ENCODE results near the gene PDE6H.

PDE6H gene

DNA sequence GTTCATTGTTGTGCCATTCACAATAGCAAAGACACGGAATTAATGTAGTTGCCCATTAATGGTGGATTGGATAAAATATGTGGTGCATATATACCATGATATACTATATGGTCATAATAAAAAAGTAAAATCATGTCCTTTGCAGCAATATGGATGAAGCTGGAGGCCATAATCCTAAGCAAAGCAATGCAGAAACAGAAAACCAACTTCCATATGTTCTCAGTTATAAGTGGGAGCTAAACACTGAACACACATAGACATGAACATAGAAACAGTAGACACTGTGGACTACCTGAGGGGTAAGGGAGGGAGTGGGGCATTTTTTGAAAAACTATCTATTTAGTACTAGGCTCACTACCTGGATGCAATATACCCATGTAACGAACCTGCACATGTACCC, 31.5 kb upstream of the PDE6H start:
- ATAC-seq, result no peak
- TF ChIP-seq, protein P1, sequence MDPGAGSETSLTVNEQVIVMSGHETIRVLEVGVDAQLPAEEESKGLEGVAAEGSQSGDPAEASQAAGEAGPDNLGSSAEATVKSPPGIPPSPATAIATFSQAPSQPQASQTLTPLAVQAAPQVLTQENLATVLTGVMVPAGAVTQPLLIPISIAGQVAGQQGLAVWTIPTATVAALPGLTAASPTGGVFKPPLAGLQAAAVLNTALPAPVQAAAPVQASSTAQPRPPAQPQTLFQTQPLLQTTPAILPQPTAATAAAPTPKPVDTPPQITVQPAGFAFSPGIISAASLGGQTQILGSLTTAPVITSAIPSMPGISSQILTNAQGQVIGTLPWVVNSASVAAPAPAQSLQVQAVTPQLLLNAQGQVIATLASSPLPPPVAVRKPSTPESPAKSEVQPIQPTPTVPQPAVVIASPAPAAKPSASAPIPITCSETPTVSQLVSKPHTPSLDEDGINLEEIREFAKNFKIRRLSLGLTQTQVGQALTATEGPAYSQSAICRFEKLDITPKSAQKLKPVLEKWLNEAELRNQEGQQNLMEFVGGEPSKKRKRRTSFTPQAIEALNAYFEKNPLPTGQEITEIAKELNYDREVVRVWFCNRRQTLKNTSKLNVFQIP (CRISPR knock-in tag; IDR thresholded peaks at IDR 0.05; ENCODE audit: borderline replicate concordance, low read depth), result no peak
- no peak for TF ChIP-seq ZC3H10 (CRISPR knock-in tag; IDR thresholded peaks at IDR 0.05)
- TF ChIP-seq ARNTL (CRISPR knock-in tag; IDR thresholded peaks at IDR 0.05; ENCODE audit: borderline replicate concordance, low read depth), result no peak
- no peak for TF ChIP-seq ESRRG (CRISPR knock-in tag; IDR thresholded peaks at IDR 0.05)
- no peak for TF ChIP-seq ZNF70 (CRISPR knock-in tag; IDR thresholded peaks at IDR 0.05)
- TF ChIP-seq PPARA (CRISPR knock-in tag; IDR thresholded peaks at IDR 0.05; ENCODE audit: borderline replicate concordance), result no peak
- TF ChIP-seq OSR1 (CRISPR knock-in tag; IDR thresholded peaks at IDR 0.05), result no peak
- no peak for TF ChIP-seq TOX (CRISPR knock-in tag; IDR thresholded peaks at IDR 0.05; ENCODE audit: borderline replicate concordance)
- no peak for TF ChIP-seq ZFP3 (CRISPR knock-in tag; IDR thresholded peaks at IDR 0.05)
- TF ChIP-seq, protein P2, sequence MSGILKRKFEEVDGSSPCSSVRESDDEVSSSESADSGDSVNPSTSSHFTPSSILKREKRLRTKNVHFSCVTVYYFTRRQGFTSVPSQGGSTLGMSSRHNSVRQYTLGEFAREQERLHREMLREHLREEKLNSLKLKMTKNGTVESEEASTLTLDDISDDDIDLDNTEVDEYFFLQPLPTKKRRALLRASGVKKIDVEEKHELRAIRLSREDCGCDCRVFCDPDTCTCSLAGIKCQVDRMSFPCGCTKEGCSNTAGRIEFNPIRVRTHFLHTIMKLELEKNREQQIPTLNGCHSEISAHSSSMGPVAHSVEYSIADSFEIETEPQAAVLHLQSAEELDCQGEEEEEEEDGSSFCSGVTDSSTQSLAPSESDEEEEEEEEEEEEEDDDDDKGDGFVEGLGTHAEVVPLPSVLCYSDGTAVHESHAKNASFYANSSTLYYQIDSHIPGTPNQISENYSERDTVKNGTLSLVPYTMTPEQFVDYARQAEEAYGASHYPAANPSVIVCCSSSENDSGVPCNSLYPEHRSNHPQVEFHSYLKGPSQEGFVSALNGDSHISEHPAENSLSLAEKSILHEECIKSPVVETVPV (CRISPR knock-in tag; IDR thresholded peaks at IDR 0.05), result no peak
- TF ChIP-seq GLIS3 (CRISPR knock-in tag; IDR thresholded peaks at IDR 0.05), result no peak
- TF ChIP-seq RARB (CRISPR knock-in tag; IDR thresholded peaks at IDR 0.05), result no peak
- TF ChIP-seq ISL1 (CRISPR knock-in tag; IDR thresholded peaks at IDR 0.05), result no peak
- TF ChIP-seq ZNF565 (CRISPR knock-in tag; conservative IDR thresholded peaks at IDR 0.05; ENCODE audit: low read depth), result no peak
- no peak for TF ChIP-seq SNAI2 (CRISPR knock-in tag; IDR thresholded peaks at IDR 0.05)
- TF ChIP-seq ZFP30 (CRISPR knock-in tag; IDR thresholded peaks at IDR 0.05), result no peak

DNA sequence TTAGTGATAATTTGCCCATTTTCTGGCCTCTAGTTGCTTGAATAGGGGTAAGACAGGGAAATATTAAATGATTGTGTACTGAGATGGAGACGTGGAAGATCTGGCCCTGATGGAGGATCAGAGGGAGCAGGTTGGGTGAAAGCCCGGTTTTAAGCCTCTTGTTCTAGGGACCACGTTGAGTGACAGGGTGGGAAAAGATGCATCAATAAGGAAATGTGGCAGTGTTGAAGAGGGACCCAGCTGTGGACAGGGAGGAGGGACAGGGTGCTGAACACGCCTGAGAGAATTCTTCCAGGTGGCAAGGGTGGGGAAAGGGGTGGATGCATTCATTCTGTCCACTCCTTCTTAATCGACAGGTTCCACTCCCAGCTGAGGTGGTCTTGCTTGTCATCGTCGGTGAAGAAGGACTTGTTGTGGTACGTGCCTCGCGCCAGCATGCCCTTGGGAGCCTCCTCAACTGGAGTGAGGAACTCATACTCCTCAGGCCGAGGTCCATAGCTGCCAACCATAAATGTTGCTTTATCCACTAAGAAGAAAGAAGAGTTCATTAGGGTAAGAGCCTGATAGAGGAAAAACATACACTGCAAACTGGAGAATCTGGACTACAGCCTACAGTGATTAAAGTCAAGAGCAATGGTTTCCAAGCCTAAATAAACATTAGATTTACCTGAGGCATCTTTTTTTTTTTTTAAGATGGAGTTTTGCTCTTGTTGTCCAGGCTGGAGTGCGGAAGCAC, 30.5 kb upstream of the PDE6H start:
- ATAC-seq, result no peak
- TF ChIP-seq OSR1 (CRISPR knock-in tag; IDR thresholded peaks at IDR 0.05) (no peak), SNAI2 (CRISPR knock-in tag; IDR thresholded peaks at IDR 0.05) (no peak), ARNTL (CRISPR knock-in tag; IDR thresholded peaks at IDR 0.05; ENCODE audit: borderline replicate concordance, low read depth) (no peak), ISL1 (CRISPR knock-in tag; IDR thresholded peaks at IDR 0.05) (no peak), ZNF70 (CRISPR knock-in tag; IDR thresholded peaks at IDR 0.05) (no peak)

DNA sequence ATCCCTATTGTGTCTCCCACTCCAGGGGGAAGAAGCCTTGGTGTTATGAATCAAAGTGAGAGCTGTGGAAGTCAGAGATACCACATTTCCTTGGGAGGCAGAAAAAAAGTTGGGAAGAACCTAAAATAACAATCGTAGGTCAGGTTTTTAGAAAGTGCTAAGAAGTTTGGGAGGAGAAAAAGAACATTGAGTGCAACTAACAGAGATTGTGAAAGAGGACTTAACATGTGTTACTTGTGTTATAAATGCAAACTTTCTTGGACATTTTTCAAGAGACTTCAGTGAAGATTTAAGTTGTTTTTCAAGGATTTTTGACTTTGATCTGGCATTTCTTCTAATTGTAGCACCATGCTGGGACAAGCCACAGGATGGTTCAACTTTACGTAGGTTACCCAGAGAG, 26.7 kb upstream of the PDE6H start:
- ATAC-seq, result no peak
- TF ChIP-seq, protein P3, sequence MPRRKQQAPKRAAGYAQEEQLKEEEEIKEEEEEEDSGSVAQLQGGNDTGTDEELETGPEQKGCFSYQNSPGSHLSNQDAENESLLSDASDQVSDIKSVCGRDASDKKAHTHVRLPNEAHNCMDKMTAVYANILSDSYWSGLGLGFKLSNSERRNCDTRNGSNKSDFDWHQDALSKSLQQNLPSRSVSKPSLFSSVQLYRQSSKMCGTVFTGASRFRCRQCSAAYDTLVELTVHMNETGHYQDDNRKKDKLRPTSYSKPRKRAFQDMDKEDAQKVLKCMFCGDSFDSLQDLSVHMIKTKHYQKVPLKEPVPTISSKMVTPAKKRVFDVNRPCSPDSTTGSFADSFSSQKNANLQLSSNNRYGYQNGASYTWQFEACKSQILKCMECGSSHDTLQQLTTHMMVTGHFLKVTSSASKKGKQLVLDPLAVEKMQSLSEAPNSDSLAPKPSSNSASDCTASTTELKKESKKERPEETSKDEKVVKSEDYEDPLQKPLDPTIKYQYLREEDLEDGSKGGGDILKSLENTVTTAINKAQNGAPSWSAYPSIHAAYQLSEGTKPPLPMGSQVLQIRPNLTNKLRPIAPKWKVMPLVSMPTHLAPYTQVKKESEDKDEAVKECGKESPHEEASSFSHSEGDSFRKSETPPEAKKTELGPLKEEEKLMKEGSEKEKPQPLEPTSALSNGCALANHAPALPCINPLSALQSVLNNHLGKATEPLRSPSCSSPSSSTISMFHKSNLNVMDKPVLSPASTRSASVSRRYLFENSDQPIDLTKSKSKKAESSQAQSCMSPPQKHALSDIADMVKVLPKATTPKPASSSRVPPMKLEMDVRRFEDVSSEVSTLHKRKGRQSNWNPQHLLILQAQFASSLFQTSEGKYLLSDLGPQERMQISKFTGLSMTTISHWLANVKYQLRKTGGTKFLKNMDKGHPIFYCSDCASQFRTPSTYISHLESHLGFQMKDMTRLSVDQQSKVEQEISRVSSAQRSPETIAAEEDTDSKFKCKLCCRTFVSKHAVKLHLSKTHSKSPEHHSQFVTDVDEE (CRISPR knock-in tag; IDR thresholded peaks at IDR 0.05), result no peak
- TF ChIP-seq CSDC2 (CRISPR knock-in tag; IDR thresholded peaks at IDR 0.05) (no peak), ZNF8 (CRISPR knock-in tag; IDR thresholded peaks at IDR 0.05) (no peak), TOX (CRISPR knock-in tag; IDR thresholded peaks at IDR 0.05; ENCODE audit: borderline replicate concordance) (no peak), ZFP3 (CRISPR knock-in tag; IDR thresholded peaks at IDR 0.05) (no peak), OSR1 (CRISPR knock-in tag; IDR thresholded peaks at IDR 0.05) (no peak), GLIS3 (CRISPR knock-in tag; IDR thresholded peaks at IDR 0.05) (no peak), ZNF565 (CRISPR knock-in tag; conservative IDR thresholded peaks at IDR 0.05; ENCODE audit: low read depth) (no peak), ESRRG (CRISPR knock-in tag; IDR thresholded peaks at IDR 0.05) (no peak), BACH2 (CRISPR knock-in tag; IDR thresholded peaks at IDR 0.05; ENCODE audit: borderline replicate concordance) (no peak), ZC3H10 (CRISPR knock-in tag; IDR thresholded peaks at IDR 0.05) (no peak), TCF4 (CRISPR knock-in tag; IDR thresholded peaks at IDR 0.05; ENCODE audit: borderline replicate concordance) (no peak)
- TF ChIP-seq, protein P2 (CRISPR knock-in tag; IDR thresholded peaks at IDR 0.05), result no peak
- TF ChIP-seq, protein P1 (CRISPR knock-in tag; IDR thresholded peaks at IDR 0.05; ENCODE audit: borderline replicate concordance, low read depth), result no peak
- TF ChIP-seq, protein P4, sequence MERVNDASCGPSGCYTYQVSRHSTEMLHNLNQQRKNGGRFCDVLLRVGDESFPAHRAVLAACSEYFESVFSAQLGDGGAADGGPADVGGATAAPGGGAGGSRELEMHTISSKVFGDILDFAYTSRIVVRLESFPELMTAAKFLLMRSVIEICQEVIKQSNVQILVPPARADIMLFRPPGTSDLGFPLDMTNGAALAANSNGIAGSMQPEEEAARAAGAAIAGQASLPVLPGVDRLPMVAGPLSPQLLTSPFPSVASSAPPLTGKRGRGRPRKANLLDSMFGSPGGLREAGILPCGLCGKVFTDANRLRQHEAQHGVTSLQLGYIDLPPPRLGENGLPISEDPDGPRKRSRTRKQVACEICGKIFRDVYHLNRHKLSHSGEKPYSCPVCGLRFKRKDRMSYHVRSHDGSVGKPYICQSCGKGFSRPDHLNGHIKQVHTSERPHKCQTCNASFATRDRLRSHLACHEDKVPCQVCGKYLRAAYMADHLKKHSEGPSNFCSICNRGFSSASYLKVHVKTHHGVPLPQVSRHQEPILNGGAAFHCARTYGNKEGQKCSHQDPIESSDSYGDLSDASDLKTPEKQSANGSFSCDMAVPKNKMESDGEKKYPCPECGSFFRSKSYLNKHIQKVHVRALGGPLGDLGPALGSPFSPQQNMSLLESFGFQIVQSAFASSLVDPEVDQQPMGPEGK (CRISPR knock-in tag; IDR thresholded peaks at IDR 0.05; ENCODE audit: borderline replicate concordance), result no peak
- TF ChIP-seq, protein P5, sequence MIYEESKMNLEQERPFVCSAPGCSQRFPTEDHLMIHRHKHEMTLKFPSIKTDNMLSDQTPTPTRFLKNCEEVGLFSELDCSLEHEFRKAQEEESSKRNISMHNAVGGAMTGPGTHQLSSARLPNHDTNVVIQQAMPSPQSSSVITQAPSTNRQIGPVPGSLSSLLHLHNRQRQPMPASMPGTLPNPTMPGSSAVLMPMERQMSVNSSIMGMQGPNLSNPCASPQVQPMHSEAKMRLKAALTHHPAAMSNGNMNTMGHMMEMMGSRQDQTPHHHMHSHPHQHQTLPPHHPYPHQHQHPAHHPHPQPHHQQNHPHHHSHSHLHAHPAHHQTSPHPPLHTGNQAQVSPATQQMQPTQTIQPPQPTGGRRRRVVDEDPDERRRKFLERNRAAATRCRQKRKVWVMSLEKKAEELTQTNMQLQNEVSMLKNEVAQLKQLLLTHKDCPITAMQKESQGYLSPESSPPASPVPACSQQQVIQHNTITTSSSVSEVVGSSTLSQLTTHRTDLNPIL (CRISPR knock-in tag; IDR thresholded peaks at IDR 0.05; ENCODE audit: low read depth), result no peak
